Measurements from ENCODE around the gene BACH2. TPM values are rescaled to one million over a fixed set of nuclear protein-coding genes. Genes with fewer than 3 reads are reported as not detected.

BACH2 gene
- total and polyA plus RNA-seq, 7 donors, result 0.12 to 16.9 (median 5.9) TPM

- Histone ChIP-seq H3K27me3 (ENCODE audit: insufficient read depth in 3 of 3, low read length in 2 of 3) (no peaks in the 10 kb centered on the region), H3K4me3 (no peak overlapping the region), H3K4me1 (peaks cover 9% of the 10 kb centered on the region), H3K9me3 (no peaks in the 10 kb centered on the region), H3K36me3 (ENCODE audit: insufficient read depth in 1 of 2, low read depth in 1 of 2) (no peaks in the 10 kb centered on the region), H3K27ac (no peak overlapping the region)
- no peak for TF ChIP-seq CTCF (IDR thresholded peaks at IDR 0.05)
- DNase-seq (no peak), ATAC-seq (no peak)
- WGBS, 3 donors, result 58 to 75% (median 62%) methylated on average over 3 of the region's 3 CpGs
- intact Hi-C loops (cut with DNase I), result no loop called here
Measured at GRCh38 chr6:89966913-89967312, 329.7 kb downstream of the BACH2 start.

- TF ChIP-seq CTCF (IDR thresholded peaks at IDR 0.05), result no peak
- Histone ChIP-seq H3K27me3 (ENCODE audit: insufficient read depth in 3 of 3, low read length in 2 of 3) (no peaks in the 10 kb centered on the region), H3K36me3 (ENCODE audit: insufficient read depth in 1 of 2, low read depth in 1 of 2) (no peaks in the 10 kb centered on the region), H3K4me1 (peaks cover 7% of the 10 kb centered on the region), H3K4me3 (no peak overlapping the region), H3K9me3 (no peaks in the 10 kb centered on the region), H3K27ac (no peak overlapping the region)
- DNase-seq (no peak), ATAC-seq (no peak)
- intact Hi-C loops (cut with DNase I), result no loop called here
- 73 to 84% (median 79%) methylated on average over 1 of the region's 1 CpG for WGBS, 3 donors
Measured at GRCh38 chr6:89966228-89966544, 330.5 kb downstream of the BACH2 start.

GRCh38 chr6:89965441-89966227, 331.0 kb downstream of the BACH2 start:
- TF ChIP-seq CTCF (IDR thresholded peaks at IDR 0.05), result no peak
- Histone ChIP-seq H3K27ac (no peak overlapping the region), H3K4me3 (no peak overlapping the region), H3K4me1 (peaks cover 1% of the 10 kb centered on the region), H3K27me3 (ENCODE audit: insufficient read depth in 3 of 3, low read length in 2 of 3) (no peaks in the 10 kb centered on the region), H3K9me3 (no peaks in the 10 kb centered on the region), H3K36me3 (ENCODE audit: insufficient read depth in 1 of 2, low read depth in 1 of 2) (no peaks in the 10 kb centered on the region)
- WGBS, 3 donors, result 79 to 88% (median 86%) methylated on average over 2 of the region's 2 CpGs
- ATAC-seq (no peak), DNase-seq (no peak)
- intact Hi-C loops (cut with DNase I), result no loop called here

GRCh38 chr6:89963391-89963790, 333.3 kb downstream of the BACH2 start:
- ATAC-seq (no peak), DNase-seq (no peak)
- no peak for TF ChIP-seq CTCF (IDR thresholded peaks at IDR 0.05)
- no peaks in the 10 kb centered on the region for H3K9me3 ChIP-seq
- H3K27me3 ChIP-seq (ENCODE audit: insufficient read depth in 3 of 3, low read length in 2 of 3), result no peaks in the 10 kb centered on the region
- H3K4me1 ChIP-seq, result no peaks in the 10 kb centered on the region
- no peak overlapping the region for H3K27ac ChIP-seq
- intact Hi-C loops (cut with DNase I), result no loop called here
- 76 to 89% (median 79%) methylated on average over 3 of the region's 3 CpGs for WGBS, 3 donors
- no peaks in the 10 kb centered on the region for H3K36me3 ChIP-seq (ENCODE audit: insufficient read depth in 1 of 2, low read depth in 1 of 2)
- H3K4me3 ChIP-seq, result no peak overlapping the region

- no peaks in the 10 kb centered on the region for H3K9me3 ChIP-seq
- no peak for TF ChIP-seq CTCF (IDR thresholded peaks at IDR 0.05)
- H3K27me3 ChIP-seq (ENCODE audit: insufficient read depth in 3 of 3, low read length in 2 of 3), result no peaks in the 10 kb centered on the region
- H3K4me3 ChIP-seq, result no peak overlapping the region
- 97 to 100% (median 97%) methylated on average over 2 of the region's 2 CpGs for WGBS, 3 donors
- no peak for ATAC-seq
- H3K4me1 ChIP-seq, result peaks cover 10% of the 10 kb centered on the region
- intact Hi-C loops (cut with DNase I), result no loop called here
- DNase-seq, result no peak
- H3K27ac ChIP-seq, result no peak overlapping the region
- H3K36me3 ChIP-seq (ENCODE audit: insufficient read depth in 1 of 2, low read depth in 1 of 2), result no peaks in the 10 kb centered on the region
Measured at GRCh38 chr6:89961481-89961880, 335.2 kb downstream of the BACH2 start.
